Muscle layer of colon (tissue), 2 donors: ENCODE results near the gene SORT1.
A peak's percentile ranks its signal among the peaks of the same experiment; 100 is the strongest.
"Not testable (repeated sequence)": the region's sequence is repeated elsewhere in the genome, so short reads cannot be mapped to it uniquely, and the experiment has no call there.

Experiments
- H3K27ac ChIP-seq: one replicate; pipeline ENCODE4 v1.7.0; 2013; ENCODE audit warnings: low read depth, mild to moderate bottlenecking, low read length, moderate library complexity
- H3K27me3 ChIP-seq, 2 donors: one replicate each; pipeline ENCODE4 v1.7.0; 2013; ENCODE audit warnings: low read length in 2 of 2, mild to moderate bottlenecking in 2 of 2; ENCODE audit not compliant: insufficient read depth in 2 of 2, control insufficient read depth in 1 of 2
- H3K36me3 ChIP-seq: one replicate; pipeline ENCODE4 v1.7.0; 2013; ENCODE audit warnings: mild to moderate bottlenecking, low read length; ENCODE audit not compliant: insufficient read depth
- H3K4me1 ChIP-seq: one replicate; pipeline ENCODE4 v1.7.0; 2013; ENCODE audit warnings: mild to moderate bottlenecking, low read length; ENCODE audit not compliant: insufficient read depth
- H3K4me3 ChIP-seq, 2 donors: one replicate each; pipeline ENCODE4 v1.7.0; 2013; ENCODE audit warnings: low read length in 2 of 2, low read depth in 1 of 2, mild to moderate bottlenecking in 1 of 2, moderate library complexity in 1 of 2
- H3K9ac ChIP-seq: one replicate; pipeline ENCODE4 v1.7.0; 2013; ENCODE audit warnings: low read length
- H3K9me3 ChIP-seq: one replicate; pipeline ENCODE4 v1.7.0; 2013; ENCODE audit warnings: mild to moderate bottlenecking, low read length
- donor health status: abdominal sarcoma.
- donor health status: Adenocarcinoma of cecum.

Gene SORT1

GRCh38 chr1:109397581-109398342 is at the start of gene SORT1:
TSS of gene SORT1 (minus strand) at chr1:109397918. CDS start at chr1:109397892, 26 bp downstream.
- Histone ChIP-seq H3K9ac (peak within 1 kb of the TSS; percentile 53), H3K36me3 (peaks cover 13% of the 10 kb centered on the region), H3K27ac (peak within 1 kb of the TSS; percentile 78), H3K4me1 (peaks cover 39% of the 10 kb centered on the region), H3K4me3 (peak within 1 kb of the TSS; percentile 71 to 81), H3K27me3 (no peaks in the 10 kb centered on the region), H3K9me3 (no peaks in the 10 kb centered on the region)

DNA sequence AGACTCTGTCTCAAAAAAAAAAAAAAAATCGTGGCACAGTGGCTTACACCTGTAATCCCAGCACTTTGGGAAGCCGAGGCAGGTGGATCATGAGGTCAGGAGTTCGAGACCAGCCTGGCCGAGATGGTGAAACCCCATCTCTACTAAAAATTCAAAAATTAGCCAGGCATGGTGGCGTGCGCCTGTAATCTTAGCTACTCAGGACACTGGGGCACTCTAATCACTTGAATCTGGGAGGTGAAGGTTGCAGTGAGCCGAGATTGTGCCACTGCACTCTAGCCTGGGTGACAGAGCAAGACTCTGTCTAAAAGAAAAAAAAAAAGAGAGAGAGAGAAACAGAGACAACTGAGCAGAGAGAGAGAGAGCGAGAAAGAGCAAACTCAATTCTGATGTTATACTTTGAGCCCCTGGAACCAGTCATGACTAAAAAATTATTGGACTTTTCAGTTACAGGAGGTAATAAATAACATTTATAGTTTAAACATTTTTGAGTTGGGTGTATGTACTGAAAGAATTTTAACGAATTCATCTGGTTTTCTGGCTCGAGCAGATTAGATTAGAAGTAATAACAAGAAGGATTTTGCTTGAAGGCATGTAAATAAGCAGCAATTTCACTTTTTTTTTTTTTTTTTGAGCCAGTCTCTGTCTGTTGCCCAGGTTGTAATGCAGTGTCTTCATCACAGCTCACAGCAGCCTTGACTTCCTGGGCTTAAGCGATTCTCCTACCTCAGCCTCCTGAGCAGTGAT is 48.4 kb upstream of the SORT1 start:
- H3K36me3 ChIP-seq = not testable (repeated sequence)

GRCh38 chr1:109444346-109444745 is 46.6 kb upstream of the SORT1 start:
- Histone ChIP-seq H3K9me3 (no peaks in the 10 kb centered on the region), H3K36me3 (no peaks in the 10 kb centered on the region), H3K9ac (no peak overlapping the region), H3K4me3 (no peak overlapping the region), H3K4me1 (no peaks in the 10 kb centered on the region), H3K27ac (no peak overlapping the region), H3K27me3 (no peaks in the 10 kb centered on the region)

More for the DNA sequence above, 48.4 kb upstream of the SORT1 start:
- not testable (repeated sequence) for H3K9me3 ChIP-seq, H3K4me1 ChIP-seq, H3K9ac ChIP-seq, H3K4me3 ChIP-seq, H3K27me3 ChIP-seq, H3K27ac ChIP-seq

GRCh38 chr1:109443476-109443875 is 45.8 kb upstream of the SORT1 start:
- Histone ChIP-seq H3K27ac (no peak overlapping the region), H3K9ac (no peak overlapping the region), H3K27me3 (no peaks in the 10 kb centered on the region), H3K9me3 (no peaks in the 10 kb centered on the region), H3K36me3 (no peaks in the 10 kb centered on the region), H3K4me1 (no peaks in the 10 kb centered on the region), H3K4me3 (no peak overlapping the region)

DNA sequence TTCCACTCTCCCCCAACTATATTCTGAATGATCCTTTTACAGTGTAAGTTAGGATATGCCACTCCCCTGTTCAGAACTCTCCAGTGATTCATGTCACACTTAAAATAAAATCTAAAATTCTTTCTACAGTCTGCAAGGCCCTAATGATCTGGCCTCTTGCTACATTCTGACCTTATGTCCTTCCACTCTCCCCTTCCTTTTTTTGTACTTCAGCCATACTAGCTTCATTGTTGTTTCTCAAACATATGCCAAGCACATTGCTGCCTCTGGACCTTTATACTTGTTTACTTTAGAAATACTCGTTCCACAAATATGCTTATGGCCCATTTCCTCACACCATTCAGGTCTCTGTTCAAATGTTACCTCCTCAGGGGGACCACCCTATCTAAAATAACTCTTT is 43.4 kb upstream of the SORT1 start:
- no peak overlapping the region for H3K27ac ChIP-seq
- H3K4me1 ChIP-seq = no peaks in the 10 kb centered on the region
- H3K9ac ChIP-seq = no peak overlapping the region
- H3K4me3 ChIP-seq = no peak overlapping the region
- no peaks in the 10 kb centered on the region for H3K36me3 ChIP-seq
- no peaks in the 10 kb centered on the region for H3K27me3 ChIP-seq
- no peaks in the 10 kb centered on the region for H3K9me3 ChIP-seq

GRCh38 chr1:109438798-109439297 is 41.1 kb upstream of the SORT1 start:
- Histone ChIP-seq H3K4me3 (no peak overlapping the region), H3K9me3 (no peaks in the 10 kb centered on the region), H3K27ac (no peak overlapping the region)

GRCh38 chr1:109434484-109434883 is 36.8 kb upstream of the SORT1 start:
- H3K4me1 ChIP-seq = no peaks in the 10 kb centered on the region
- H3K27ac ChIP-seq = no peak overlapping the region
- H3K9ac ChIP-seq = no peak overlapping the region
- H3K9me3 ChIP-seq = no peaks in the 10 kb centered on the region
- H3K27me3 ChIP-seq = peaks cover 0 to 3% of the 10 kb centered on the region in 2 donors
- no peaks in the 10 kb centered on the region for H3K36me3 ChIP-seq
- H3K4me3 ChIP-seq = no peak overlapping the region

More at GRCh38 chr1:109438798-109439297, 41.1 kb upstream of the SORT1 start:
- H3K4me1 ChIP-seq = no peaks in the 10 kb centered on the region
- H3K36me3 ChIP-seq = no peaks in the 10 kb centered on the region
- peaks cover 0 to 3% of the 10 kb centered on the region in 2 donors for H3K27me3 ChIP-seq
- H3K9ac ChIP-seq = no peak overlapping the region

DNA sequence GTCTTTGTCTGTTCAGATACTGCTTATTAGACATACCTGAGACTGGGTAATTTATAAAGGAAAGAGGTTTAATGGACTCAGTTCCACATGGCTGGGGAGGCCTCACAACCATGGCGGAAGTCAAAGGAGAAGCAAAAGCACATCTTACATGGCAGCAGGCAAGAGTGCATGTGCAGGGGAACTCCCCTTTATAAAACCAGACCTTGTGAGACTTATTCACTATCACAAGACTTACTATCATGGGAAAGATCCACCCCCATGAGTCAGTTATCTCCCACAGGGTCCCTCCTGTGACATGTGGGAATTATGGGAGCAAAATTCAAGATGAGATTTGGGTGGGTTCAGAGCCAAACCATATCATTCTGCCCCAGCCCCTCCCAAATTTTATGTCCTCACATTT is 35.6 kb upstream of the SORT1 start:
- Histone ChIP-seq H3K36me3 (no peaks in the 10 kb centered on the region), H3K4me3 (no peak overlapping the region), H3K27me3 (peaks cover 0 to 3% of the 10 kb centered on the region in 2 donors), H3K27ac (no peak overlapping the region), H3K9me3 (no peaks in the 10 kb centered on the region), H3K9ac (no peak overlapping the region), H3K4me1 (no peaks in the 10 kb centered on the region)

- Histone ChIP-seq H3K27me3 (peaks cover 0 to 3% of the 10 kb centered on the region in 2 donors), H3K27ac (no peak overlapping the region), H3K4me3 (no peak overlapping the region), H3K9ac (no peak overlapping the region), H3K4me1 (peaks cover 4% of the 10 kb centered on the region), H3K36me3 (no peaks in the 10 kb centered on the region), H3K9me3 (no peaks in the 10 kb centered on the region)
Measured at GRCh38 chr1:109432336-109432735, 34.6 kb upstream of the SORT1 start.

DNA sequence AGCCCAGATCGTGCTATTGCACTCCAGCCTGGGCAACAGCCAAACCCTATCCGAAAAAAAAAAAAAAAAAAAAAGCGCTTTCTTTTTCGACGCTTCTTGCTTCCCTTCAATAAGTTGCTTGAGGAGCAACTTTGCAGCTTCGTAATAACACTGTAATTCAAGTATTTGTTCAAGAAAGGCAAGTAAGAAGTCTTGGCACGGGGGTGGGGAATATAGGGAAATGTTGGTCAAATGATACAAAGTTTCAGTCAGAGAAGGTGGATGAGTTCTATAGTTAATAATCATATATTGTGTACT is 29.4 kb upstream of the SORT1 start:
- peak overlapping the region; percentile 74 for H3K9ac ChIP-seq
- peak overlapping the region; percentile 47 to 96 for H3K4me3 ChIP-seq
- H3K9me3 ChIP-seq = no peaks in the 10 kb centered on the region
- no peaks in the 10 kb centered on the region for H3K36me3 ChIP-seq
- peak overlapping the region; percentile 78 for H3K27ac ChIP-seq
- no peaks in the 10 kb centered on the region for H3K27me3 ChIP-seq
- H3K4me1 ChIP-seq = peaks cover 11% of the 10 kb centered on the region

GRCh38 chr1:109426281-109427170 is 28.8 kb upstream of the SORT1 start, which contains the start of gene PSMA5:
TSS of gene PSMA5 (minus strand) at chr1:109426448. CDS start at chr1:109426330, 118 bp downstream.
- Histone ChIP-seq H3K9ac (peak within 1 kb of the TSS; percentile 82), H3K36me3 (peaks cover 1% of the 10 kb centered on the region), H3K27ac (peak within 1 kb of the TSS; percentile 78), H3K9me3 (no peaks in the 10 kb centered on the region), H3K4me3 (peak within 1 kb of the TSS; percentile 79 to 96), H3K4me1 (peaks cover 11% of the 10 kb centered on the region), H3K27me3 (no peaks in the 10 kb centered on the region)
